Activated CD4-positive, alpha-beta T cell treated with anti-CD3 and anti-CD28 coated beads, Interleukin-2, amount 10 ng/mL, durations not matched to agents 24 days and 14 days (primary cell): ENCODE results near the gene FLACC1. TPM values are rescaled to one million over a fixed set of nuclear protein-coding genes. Genes with fewer than 3 reads are reported as not detected.
A peak's percentile ranks its signal among the peaks of the same experiment; 100 is the strongest.

ENCODE experiments used
- DNase-seq: peaks from one replicate; pipeline ENCODE4 v3.0.0; 2022
- H3K27ac Mint-ChIP-seq: one replicate; pipeline ENCODE4 v1.8.0; 2022; ENCODE audit warnings: mild to moderate bottlenecking, mixed read lengths
- H3K27me3 Mint-ChIP-seq: one replicate; pipeline ENCODE4 v1.8.0; 2022; ENCODE audit warnings: mixed read lengths
- H3K36me3 Mint-ChIP-seq: one replicate; pipeline ENCODE4 v1.8.0; 2022; ENCODE audit warnings: low read depth, mild to moderate bottlenecking, mixed read lengths
- H3K4me1 Mint-ChIP-seq: one replicate; pipeline ENCODE4 v1.8.0; 2021; ENCODE audit warnings: mixed read lengths
- H3K4me3 Mint-ChIP-seq: one replicate; pipeline ENCODE4 v1.8.0; 2022; ENCODE audit warnings: mild to moderate bottlenecking, moderate library complexity, mixed read lengths
- H3K9me3 Mint-ChIP-seq: one replicate; pipeline ENCODE4 v1.8.0; 2021; ENCODE audit warnings: mixed read lengths
- intact Hi-C: fragments of 100-400 bp; cut with micrococcal nuclease; formaldehyde crosslinking; loops from one replicate; pipeline ENCODE4 v1.15.1; 2023
- total RNA-seq: library from RNA; stranded (reverse); gene quantifications from 2 replicates; pipeline ENCODE4 v1.2.3, GENCODE V29; 2022

The FLACC1 gene
- total RNA-seq, 1 donor from 2014 or later: 1.1 TPM

DNA sequence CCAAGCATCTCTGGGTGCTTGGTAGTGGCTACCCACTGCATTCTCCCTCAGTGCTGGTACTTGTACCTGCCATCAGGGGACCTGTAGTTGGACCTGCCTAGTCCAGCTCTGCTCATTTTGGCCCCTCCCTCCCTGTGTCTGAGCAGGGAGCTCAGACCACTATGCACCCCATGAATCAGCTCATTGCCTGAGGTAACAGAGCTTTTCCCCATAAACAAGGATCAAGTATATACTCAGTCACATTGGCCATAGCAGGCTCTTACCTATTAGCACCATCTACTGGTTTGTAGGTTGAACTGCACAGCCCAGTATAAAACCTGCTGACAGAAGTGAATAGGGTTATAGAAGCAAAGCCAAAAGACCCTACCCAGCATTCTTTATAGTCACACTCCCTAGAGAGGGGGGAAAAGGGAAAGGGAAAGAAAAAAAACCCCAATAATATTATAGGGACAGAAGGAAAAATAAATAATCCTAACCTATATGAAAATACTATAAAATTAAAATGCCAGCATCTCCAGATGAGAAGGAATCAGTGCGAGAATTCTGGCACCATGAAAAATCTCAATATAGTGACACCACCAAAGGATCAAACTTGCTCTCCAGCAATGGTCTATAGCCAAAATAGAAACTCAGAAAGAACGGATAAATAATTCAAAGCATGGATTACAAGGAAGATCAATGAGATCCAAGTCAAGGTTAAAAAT, 6.9 kb upstream of the FLACC1 start:
- intact Hi-C loops: loop anchor here (1.0 to 5.0 kb wide), 4 partner anchors 101 to 477 kb away; partner anchors contain the start of genes CASP10, NIF3L1 and PPIL3
- peak; percentile 82 for DNase-seq
- no peaks in the 10 kb centered on the region for H3K27me3 Mint-ChIP-seq
- peaks cover 17% of the 10 kb centered on the region for H3K9me3 Mint-ChIP-seq
- H3K4me3 Mint-ChIP-seq: no peak overlapping the region
- peaks cover 60% of the 10 kb centered on the region for H3K36me3 Mint-ChIP-seq
- peaks cover 35% of the 10 kb centered on the region for H3K4me1 Mint-ChIP-seq
- peak overlapping the region; percentile 38 for H3K27ac Mint-ChIP-seq

DNA sequence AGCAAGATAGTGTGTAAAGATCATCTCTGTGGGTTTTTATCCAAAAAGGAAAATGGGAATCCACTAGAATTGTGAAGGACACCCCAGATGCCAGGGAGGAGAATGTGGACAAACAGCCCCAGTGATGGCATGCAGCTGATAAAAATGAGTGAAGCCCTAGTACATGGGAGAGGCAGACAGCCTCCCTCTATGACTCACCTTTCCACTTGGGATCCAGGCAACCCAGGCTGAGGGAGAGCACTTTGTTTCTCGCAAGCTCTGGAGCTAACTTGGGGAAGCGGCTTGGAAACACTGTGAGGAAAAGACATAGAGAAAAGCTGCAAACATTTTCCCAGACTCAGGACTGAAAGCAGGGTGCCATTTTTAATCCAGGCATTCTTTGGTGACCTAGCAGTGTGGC, 5.3 kb upstream of the FLACC1 start:
- Mint-ChIP-seq H3K27ac (no peak overlapping the region), H3K9me3 (peaks cover 8% of the 10 kb centered on the region), H3K4me1 (peaks cover 40% of the 10 kb centered on the region), H3K27me3 (no peaks in the 10 kb centered on the region), H3K4me3 (no peak overlapping the region), H3K36me3 (peaks cover 47% of the 10 kb centered on the region)
- intact Hi-C loops: loop anchor here (5.0 kb wide), 1 partner anchor 475 kb away; the partner anchor contains the start of genes NIF3L1 and PPIL3
- no peak for DNase-seq

DNA sequence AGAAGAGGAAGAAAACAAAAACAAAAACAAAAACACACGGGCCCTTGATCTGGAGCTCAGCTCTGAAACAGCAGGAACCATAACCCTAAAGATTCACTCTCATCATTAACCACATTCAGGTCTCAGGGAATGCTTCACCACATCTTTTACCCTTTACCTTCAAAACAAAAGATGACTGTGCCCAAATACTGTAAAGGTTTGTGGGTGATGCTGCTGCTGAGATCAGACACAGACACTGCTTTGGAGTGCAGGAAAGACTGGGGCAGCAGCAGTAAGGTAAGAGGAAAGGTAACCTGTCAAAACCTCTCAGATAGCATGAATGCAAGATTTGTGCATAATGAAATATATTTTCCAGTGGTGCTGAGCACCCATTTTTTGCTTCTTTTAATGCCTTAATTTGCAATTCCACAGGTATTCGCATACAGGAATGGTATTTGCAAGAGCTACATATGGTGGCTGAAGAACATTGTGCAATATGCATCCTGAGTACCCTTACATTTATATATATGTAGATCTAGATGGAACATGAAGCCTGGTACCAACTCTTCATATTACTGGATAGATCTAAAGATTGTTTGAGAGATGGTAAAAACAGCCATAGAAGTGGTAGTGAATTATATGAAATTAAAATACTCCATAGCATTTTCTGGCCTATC, 4.1 kb upstream of the FLACC1 start:
- DNase-seq: no peak
- no peak overlapping the region for H3K27ac Mint-ChIP-seq
- H3K36me3 Mint-ChIP-seq: peaks cover 37% of the 10 kb centered on the region
- no peak overlapping the region for H3K4me3 Mint-ChIP-seq
- peaks cover 40% of the 10 kb centered on the region for H3K4me1 Mint-ChIP-seq
- no peaks in the 10 kb centered on the region for H3K9me3 Mint-ChIP-seq
- no peaks in the 10 kb centered on the region for H3K27me3 Mint-ChIP-seq
- intact Hi-C loops: loop anchor here (5.0 kb wide), 1 partner anchor 474 kb away; the partner anchor contains the start of genes NIF3L1 and PPIL3

DNA sequence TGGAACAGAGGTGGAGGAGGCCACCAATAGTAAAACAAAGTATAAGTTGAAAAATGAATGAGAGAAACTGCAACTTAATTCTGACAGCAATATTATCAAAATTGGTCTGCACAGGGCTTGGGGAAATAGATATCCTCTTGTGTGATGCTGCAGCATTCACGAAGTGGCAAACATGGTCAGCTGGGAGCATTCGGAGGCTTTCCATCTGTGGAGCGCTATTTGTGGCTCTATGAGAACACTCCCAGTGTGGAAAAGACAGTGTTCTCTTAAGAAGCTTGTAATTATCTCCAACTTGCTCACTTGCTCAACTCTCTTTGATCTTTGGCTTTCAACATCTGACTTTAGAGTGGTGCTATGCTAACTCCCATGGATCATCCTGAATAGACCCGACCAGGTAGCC, 3.1 kb upstream of the FLACC1 start:
- H3K27ac Mint-ChIP-seq: no peak overlapping the region
- peaks cover 38% of the 10 kb centered on the region for H3K4me1 Mint-ChIP-seq
- no peaks in the 10 kb centered on the region for H3K27me3 Mint-ChIP-seq
- DNase-seq: no peak
- intact Hi-C loops: loop anchor here (5.0 kb wide), 1 partner anchor 473 kb away; the partner anchor contains the start of genes NIF3L1 and PPIL3
- peaks cover 30% of the 10 kb centered on the region for H3K36me3 Mint-ChIP-seq
- H3K4me3 Mint-ChIP-seq: no peak overlapping the region
- no peaks in the 10 kb centered on the region for H3K9me3 Mint-ChIP-seq

DNA sequence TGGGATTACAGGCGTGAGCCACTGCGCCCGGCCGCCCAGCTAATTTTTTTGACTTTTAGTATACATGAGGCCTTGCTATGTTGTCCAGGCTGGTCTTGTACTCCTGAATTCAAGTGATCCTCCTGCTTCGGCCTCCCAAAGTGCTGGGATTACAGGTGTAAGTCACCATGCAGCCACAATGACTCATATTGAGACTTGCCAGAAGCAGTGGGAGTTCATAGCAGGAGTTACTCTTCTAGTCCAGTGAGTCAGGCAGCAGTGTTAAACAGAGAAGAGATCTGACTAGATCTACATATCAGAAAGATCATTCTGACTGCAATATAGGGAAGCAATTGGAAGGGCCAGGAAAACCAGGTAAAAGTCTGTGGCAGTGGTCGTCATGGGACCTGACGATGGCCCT, 1.5 kb upstream of the FLACC1 start:
- intact Hi-C loops: no loop called here
- H3K4me3 Mint-ChIP-seq: no peak overlapping the region
- no peak overlapping the region for H3K27ac Mint-ChIP-seq
- peak; percentile 66 for DNase-seq
- peaks cover 26% of the 10 kb centered on the region for H3K36me3 Mint-ChIP-seq
- peaks cover 3% of the 10 kb centered on the region for H3K9me3 Mint-ChIP-seq
- no peaks in the 10 kb centered on the region for H3K27me3 Mint-ChIP-seq
- peaks cover 33% of the 10 kb centered on the region for H3K4me1 Mint-ChIP-seq

GRCh38 chr2:201353116-201353515, 4.0 kb downstream of the FLACC1 start:
- no peak for DNase-seq
- Mint-ChIP-seq H3K9me3 (peaks cover 3% of the 10 kb centered on the region), H3K27me3 (no peaks in the 10 kb centered on the region), H3K36me3 (peaks cover 5% of the 10 kb centered on the region), H3K27ac (no peak overlapping the region), H3K4me1 (no peaks in the 10 kb centered on the region), H3K4me3 (no peak overlapping the region)
- intact Hi-C loops: no loop called here

GRCh38 chr2:201350879-201351278, 6.3 kb downstream of the FLACC1 start:
- Mint-ChIP-seq H3K27ac (no peak overlapping the region), H3K27me3 (no peaks in the 10 kb centered on the region), H3K4me3 (no peak overlapping the region), H3K36me3 (peaks cover 7% of the 10 kb centered on the region), H3K9me3 (peaks cover 3% of the 10 kb centered on the region), H3K4me1 (no peaks in the 10 kb centered on the region)
- intact Hi-C loops: no loop called here
- DNase-seq: no peak

GRCh38 chr2:201349601-201350000, 7.5 kb downstream of the FLACC1 start:
- Mint-ChIP-seq H3K36me3 (peaks cover 7% of the 10 kb centered on the region), H3K27ac (no peak overlapping the region), H3K27me3 (no peaks in the 10 kb centered on the region), H3K4me3 (no peak overlapping the region), H3K9me3 (peaks cover 3% of the 10 kb centered on the region), H3K4me1 (peaks cover 2% of the 10 kb centered on the region)
- no peak for DNase-seq
- intact Hi-C loops: no loop called here

DNA sequence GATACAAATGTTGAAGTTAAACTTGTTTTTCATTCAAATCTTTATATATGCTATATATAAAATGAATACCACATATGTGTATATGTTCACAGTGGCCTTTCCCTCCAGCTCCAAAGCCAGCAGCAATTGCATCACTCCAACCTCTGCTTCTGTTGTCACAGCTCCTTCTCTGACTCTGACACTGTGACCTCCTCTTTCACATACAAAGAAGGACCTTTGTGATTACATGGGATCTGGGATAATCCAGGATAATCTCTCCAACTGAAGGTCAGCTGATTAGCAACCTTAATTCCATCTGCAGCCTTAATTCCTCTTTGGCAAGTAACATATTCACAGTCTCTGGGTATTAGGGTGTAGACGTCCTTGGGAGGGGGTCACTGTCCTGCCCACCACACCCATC, 8.4 kb downstream of the FLACC1 start:
- intact Hi-C loops: no loop called here
- DNase-seq: no peak
- H3K4me1 Mint-ChIP-seq: peaks cover 2% of the 10 kb centered on the region
- H3K9me3 Mint-ChIP-seq: no peaks in the 10 kb centered on the region
- no peaks in the 10 kb centered on the region for H3K27me3 Mint-ChIP-seq
- H3K27ac Mint-ChIP-seq: no peak overlapping the region
- no peak overlapping the region for H3K4me3 Mint-ChIP-seq
- H3K36me3 Mint-ChIP-seq: peaks cover 2% of the 10 kb centered on the region

GRCh38 chr2:201347138-201347537, 10.0 kb downstream of the FLACC1 start:
- Mint-ChIP-seq H3K4me3 (no peak overlapping the region), H3K27me3 (no peaks in the 10 kb centered on the region), H3K9me3 (peaks cover 3% of the 10 kb centered on the region), H3K4me1 (peaks cover 2% of the 10 kb centered on the region), H3K27ac (peak overlapping the region; percentile 16), H3K36me3 (peaks cover 17% of the 10 kb centered on the region)
- DNase-seq: no peak
- intact Hi-C loops: no loop called here

DNA sequence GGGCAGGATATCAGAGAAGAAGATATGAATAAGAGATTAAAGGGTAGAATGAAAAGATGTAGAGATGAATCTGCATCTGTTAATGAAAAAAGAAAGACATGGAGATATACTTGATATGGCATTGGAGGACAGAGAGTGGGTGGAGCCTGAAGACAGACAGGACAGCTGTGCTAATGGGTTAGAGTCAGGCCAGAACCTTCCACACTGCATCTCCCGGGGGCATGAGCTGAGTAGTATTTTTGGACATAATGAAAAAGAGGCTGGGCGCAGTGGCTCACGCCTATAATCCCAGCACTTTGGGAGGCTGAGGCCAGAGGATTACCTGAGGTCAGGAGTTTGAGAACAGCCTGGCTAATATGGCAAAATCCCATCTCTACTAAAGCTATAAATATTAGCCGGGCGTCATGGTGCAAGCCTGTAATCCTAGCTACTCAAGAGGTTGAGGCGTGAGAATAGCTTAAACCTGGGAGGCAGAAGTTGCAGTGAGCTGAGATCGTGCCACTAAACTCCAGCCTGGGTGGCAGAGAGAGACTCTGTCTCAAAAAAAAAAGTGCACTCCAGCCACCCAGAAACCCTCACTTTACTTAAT, 11.4 kb downstream of the FLACC1 start:
- Mint-ChIP-seq H3K4me1 (peaks cover 6% of the 10 kb centered on the region), H3K4me3 (no peak overlapping the region), H3K36me3 (peaks cover 25% of the 10 kb centered on the region), H3K27ac (no peak overlapping the region), H3K27me3 (no peaks in the 10 kb centered on the region), H3K9me3 (peaks cover 6% of the 10 kb centered on the region)
- intact Hi-C loops: no loop called here
- no peak for DNase-seq

- H3K9me3 Mint-ChIP-seq: peaks cover 10% of the 10 kb centered on the region
- peaks cover 31% of the 10 kb centered on the region for H3K36me3 Mint-ChIP-seq
- no peak overlapping the region for H3K4me3 Mint-ChIP-seq
- H3K4me1 Mint-ChIP-seq: peaks cover 8% of the 10 kb centered on the region
- intact Hi-C loops: no loop called here
- no peak for DNase-seq
- no peaks in the 10 kb centered on the region for H3K27me3 Mint-ChIP-seq
- H3K27ac Mint-ChIP-seq: no peak overlapping the region
Observed at GRCh38 chr2:201344663-201345366, 12.3 kb downstream of the FLACC1 start.

DNA sequence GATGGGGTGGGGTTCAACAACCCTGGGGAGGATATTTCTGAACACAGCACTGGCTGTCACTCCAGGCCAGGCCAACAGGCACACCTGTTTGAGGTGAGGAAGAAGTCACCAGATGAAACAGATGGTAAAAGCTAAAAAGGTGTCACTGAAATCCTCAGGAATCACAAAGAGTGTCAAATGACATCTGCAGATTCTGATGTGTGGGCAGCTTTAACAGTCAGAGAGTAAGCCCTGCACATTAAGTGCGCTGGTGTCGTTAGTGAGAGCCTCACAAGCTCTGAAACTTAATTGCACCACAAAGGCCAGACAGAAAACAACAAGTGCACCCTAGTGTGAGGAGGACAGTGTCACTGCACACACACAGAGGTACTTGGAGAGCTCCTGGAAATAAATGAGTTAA, 13.6 kb downstream of the FLACC1 start:
- no peak overlapping the region for H3K4me3 Mint-ChIP-seq
- no peak for DNase-seq
- H3K27me3 Mint-ChIP-seq: no peaks in the 10 kb centered on the region
- peaks cover 14% of the 10 kb centered on the region for H3K9me3 Mint-ChIP-seq
- peaks cover 40% of the 10 kb centered on the region for H3K36me3 Mint-ChIP-seq
- intact Hi-C loops: no loop called here
- peaks cover 11% of the 10 kb centered on the region for H3K4me1 Mint-ChIP-seq
- H3K27ac Mint-ChIP-seq: no peak overlapping the region

DNA sequence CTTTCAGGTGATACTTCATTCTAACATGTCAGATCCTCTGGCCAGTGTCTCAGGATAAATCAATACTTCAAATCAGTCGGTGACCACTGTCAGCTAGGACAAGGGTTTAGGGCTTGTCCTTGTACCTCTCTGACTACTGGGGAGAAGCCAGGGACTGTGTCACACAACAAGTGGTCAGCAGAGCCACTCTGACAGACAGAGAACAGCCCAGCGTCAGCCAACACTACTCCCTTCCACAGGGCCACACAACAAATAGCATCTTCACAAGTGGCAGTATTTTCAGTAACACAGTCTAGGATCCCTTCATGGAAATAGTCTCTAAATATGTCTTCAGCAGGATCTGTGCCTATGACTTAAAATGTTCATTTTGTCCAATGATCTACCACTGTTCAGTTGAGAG, 14.2 kb downstream of the FLACC1 start:
- Mint-ChIP-seq H3K27me3 (no peaks in the 10 kb centered on the region), H3K9me3 (peaks cover 17% of the 10 kb centered on the region), H3K27ac (no peak overlapping the region), H3K4me3 (no peak overlapping the region), H3K36me3 (peaks cover 46% of the 10 kb centered on the region), H3K4me1 (peaks cover 11% of the 10 kb centered on the region)
- intact Hi-C loops: no loop called here
- no peak for DNase-seq
